ENCODE measurements around the gene PACS2.
A peak's percentile ranks its signal among the peaks of the same experiment; 100 is the strongest.

Gene PACS2

DNA sequence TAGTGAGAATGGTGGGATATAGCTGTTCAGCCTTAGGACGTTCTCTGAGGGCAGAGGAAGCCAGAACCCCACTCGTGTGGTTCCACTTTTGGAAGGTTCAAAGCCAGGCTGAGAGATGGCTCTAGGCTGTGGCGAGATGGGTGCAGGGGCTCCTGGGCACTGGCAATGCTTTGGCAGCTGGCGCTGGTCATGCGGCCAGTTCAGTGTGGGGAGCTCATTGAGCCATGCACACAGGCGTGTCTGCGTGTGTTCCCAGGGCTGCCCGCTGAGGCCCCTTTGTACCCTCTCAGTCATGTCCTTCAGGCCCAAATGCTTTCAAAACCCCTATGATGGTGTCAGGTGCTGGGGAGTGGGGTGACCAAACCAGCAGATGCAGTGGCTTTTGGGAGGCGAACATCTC lies 85.5 kb downstream of the PACS2 start:
- no peak overlapping the region for H3K4me3 ChIP-seq (replicated peaks in 1 of 2; ENCODE audit: low read depth in 2 of 2, low read length in 2 of 2)
- TF ChIP-seq, protein P1, sequence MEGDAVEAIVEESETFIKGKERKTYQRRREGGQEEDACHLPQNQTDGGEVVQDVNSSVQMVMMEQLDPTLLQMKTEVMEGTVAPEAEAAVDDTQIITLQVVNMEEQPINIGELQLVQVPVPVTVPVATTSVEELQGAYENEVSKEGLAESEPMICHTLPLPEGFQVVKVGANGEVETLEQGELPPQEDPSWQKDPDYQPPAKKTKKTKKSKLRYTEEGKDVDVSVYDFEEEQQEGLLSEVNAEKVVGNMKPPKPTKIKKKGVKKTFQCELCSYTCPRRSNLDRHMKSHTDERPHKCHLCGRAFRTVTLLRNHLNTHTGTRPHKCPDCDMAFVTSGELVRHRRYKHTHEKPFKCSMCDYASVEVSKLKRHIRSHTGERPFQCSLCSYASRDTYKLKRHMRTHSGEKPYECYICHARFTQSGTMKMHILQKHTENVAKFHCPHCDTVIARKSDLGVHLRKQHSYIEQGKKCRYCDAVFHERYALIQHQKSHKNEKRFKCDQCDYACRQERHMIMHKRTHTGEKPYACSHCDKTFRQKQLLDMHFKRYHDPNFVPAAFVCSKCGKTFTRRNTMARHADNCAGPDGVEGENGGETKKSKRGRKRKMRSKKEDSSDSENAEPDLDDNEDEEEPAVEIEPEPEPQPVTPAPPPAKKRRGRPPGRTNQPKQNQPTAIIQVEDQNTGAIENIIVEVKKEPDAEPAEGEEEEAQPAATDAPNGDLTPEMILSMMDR (IDR thresholded peaks at IDR 0.05; ENCODE audit: low read depth, low read length), result no peak
- DNase-seq (ENCODE audit: low read depth in 2 of 2), result no peak

DNA sequence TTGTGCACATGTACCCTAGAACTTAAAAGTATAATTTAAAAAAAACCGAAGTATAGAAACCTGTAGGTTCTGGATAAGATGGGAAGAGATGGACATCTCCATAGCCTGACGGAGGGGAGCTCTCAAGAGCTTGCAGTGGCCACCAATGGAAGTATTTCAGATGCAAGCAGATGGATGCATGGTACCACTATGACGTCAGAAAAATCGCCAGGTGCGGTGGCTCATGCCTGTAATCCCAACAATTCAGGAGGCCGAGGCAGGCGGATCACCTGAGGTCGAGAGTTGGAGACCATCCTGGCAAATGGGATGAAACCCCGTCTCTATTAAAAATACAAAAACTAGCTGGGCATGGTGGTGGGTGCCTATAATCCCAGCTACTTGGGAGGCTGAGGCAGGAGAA lies 87.2 kb downstream of the PACS2 start:
- no peak for DNase-seq (ENCODE audit: low read depth in 2 of 2)
- TF ChIP-seq, protein P1 (IDR thresholded peaks at IDR 0.05; ENCODE audit: low read depth, low read length), result no peak
- H3K4me3 ChIP-seq (replicated peaks in 1 of 2; ENCODE audit: low read depth in 2 of 2, low read length in 2 of 2), result no peak overlapping the region

DNA sequence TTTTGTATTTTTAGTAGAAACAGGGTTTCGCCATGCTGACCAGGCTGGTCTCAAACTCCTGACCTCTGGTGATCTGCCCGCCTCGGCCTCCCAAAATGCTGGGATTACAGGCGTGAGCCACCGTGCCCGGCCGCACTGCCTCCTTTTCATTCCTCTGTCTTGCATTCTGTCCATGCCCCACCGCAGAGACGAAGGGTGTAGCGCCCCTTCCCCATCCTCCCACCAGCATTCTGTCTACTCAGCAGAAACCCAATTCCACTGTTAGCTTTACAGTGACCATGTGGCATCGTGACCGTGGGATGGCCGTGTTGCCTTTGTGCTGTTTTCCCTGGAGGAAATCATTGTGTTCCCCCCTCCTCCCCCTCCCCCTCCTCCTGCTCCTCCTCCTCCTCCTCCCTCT lies 94.0 kb downstream of the PACS2 start:
- no peak for DNase-seq (ENCODE audit: low read depth in 2 of 2)
- TF ChIP-seq, protein P1 (IDR thresholded peaks at IDR 0.05; ENCODE audit: low read depth, low read length), result no peak
- no peak overlapping the region for H3K4me3 ChIP-seq (replicated peaks in 1 of 2; ENCODE audit: low read depth in 2 of 2, low read length in 2 of 2)

DNA sequence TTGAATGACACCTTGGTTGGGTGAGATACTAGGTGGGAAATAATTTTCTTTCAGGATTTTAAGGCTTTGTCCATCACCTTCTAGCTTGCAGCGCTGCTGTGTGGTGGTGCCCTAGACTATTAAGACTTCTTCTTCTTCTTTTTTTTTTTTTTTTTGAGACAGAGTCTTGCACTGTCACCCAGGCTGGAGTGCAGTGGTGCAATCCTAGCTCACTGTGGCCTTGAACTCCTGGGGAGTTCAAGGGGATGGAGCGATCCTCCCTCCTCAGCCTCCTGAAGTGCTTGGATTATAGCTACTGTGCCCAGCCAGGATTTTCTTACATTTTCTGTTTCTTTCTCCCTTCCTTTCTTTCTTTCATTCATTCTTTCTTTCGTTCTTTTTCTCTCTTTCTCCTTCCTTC lies 94.8 kb downstream of the PACS2 start:
- no peak for DNase-seq (ENCODE audit: low read depth in 2 of 2)
- TF ChIP-seq, protein P1 (IDR thresholded peaks at IDR 0.05; ENCODE audit: low read depth, low read length), result no peak
- no peak overlapping the region for H3K4me3 ChIP-seq (replicated peaks in 1 of 2; ENCODE audit: low read depth in 2 of 2, low read length in 2 of 2)

DNA sequence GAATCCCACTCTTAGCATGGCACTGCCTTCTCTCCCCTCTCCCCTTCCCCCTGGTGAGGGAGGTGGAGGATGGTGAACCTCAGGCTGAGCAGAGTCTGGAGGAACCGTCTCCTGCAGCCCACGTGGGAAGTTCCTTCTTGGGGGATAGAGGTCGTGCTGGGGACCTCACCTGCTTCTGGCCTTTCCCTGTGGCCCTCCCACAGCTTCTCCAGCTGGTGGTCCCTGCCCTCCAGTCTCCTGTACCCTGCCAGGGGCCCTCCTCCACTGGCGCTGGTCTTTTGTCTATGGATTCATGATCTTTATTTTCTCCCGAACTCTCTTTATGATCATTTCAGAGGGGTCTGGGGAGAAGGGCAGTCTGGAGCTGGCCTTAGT lies 96.1 kb downstream of the PACS2 start:
- no peak for DNase-seq (ENCODE audit: low read depth in 2 of 2)
- TF ChIP-seq, protein P1 (IDR thresholded peaks at IDR 0.05; ENCODE audit: low read depth, low read length), result no peak
- H3K4me3 ChIP-seq (replicated peaks in 1 of 2; ENCODE audit: low read depth in 2 of 2, low read length in 2 of 2), result peak overlapping the region in 1 of 2 donors; percentile 35

DNA sequence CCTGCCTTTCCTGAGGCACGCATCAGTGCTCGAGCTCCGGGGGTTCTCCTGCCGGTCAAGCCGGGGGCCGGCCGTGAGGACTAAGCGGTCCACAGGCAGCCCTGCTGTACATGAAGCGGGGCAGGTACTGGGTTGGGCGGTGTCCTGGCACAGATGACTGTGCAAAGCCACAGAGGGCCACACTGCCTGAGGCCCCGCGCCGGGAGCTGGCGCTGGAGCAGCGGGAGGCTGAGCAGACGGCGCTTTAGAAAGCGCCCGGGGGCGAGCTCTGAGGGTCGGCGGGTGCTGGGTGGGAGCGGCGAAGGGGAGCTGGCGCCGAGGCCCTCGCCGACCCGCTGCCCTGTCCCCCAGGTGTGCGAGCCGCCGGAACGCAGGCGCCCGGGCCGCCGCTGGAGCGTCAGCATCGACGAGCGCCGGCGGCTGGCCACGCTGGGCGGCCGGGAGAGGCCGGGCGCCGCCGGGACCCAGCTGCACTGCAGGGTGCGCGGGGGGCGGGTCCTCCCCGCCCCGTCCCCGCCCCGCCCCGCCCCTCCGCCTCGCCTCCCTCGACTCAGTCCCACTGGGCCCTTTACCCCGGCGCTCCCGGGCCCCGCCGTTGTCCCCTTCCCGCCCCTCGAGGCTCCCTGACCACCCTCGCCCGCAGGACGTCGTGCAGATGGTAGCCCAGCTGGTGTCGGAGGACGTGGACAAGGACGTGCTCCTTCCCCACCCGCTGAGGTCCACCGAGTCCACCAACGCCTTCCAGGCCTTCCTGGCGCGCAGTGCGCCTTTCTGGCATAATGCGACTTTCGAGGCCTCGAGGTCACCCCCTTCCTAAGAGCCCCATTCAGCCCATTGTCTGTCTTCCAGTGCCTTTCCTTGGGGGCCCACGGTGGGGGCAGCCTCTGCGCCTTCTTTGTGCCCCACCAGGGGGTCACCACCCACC lies 96.7 kb downstream of the PACS2 start:
- TF ChIP-seq, protein P1 (IDR thresholded peaks at IDR 0.05; ENCODE audit: low read depth, low read length), result no peak
- peak; percentile 31 to 38 for DNase-seq (ENCODE audit: low read depth in 2 of 2)
- peak overlapping the region; percentile 19 to 35 for H3K4me3 ChIP-seq (replicated peaks in 1 of 2; ENCODE audit: low read depth in 2 of 2, low read length in 2 of 2)
